ENCODE measurements around the gene TSTD2.

GRCh38 chr9:97675655-97676054 lies 42.5 kb upstream of the TSTD2 start:
- no peak for TF ChIP-seq POLR2A (IDR thresholded peaks at IDR 0.05; ENCODE audit: low read depth, low read length)
- TF ChIP-seq POLR2AphosphoS5 (IDR thresholded peaks at IDR 0.05; ENCODE audit: low read depth, low read length), result no peak
- TF ChIP-seq TAF1 (IDR thresholded peaks at IDR 0.05; ENCODE audit: borderline replicate concordance, low read depth, low read length), result no peak
